Mucosa of descending colon (tissue), 3 donors: ENCODE data around the gene TTC7B. TPM values are rescaled to one million over a fixed set of nuclear protein-coding genes. Genes with fewer than 3 reads are reported as not detected.

ENCODE experiments used
- ATAC-seq: fragments of 200-7000 bp; cut with Tn5 transposase; one replicate; pipeline ENCODE4 v1.9.1; 2020; ENCODE audit warnings: mild to moderate bottlenecking, moderate library complexity
- DNase-seq, 3 donors: peaks; one replicate each; pipeline ENCODE4 v3.0.0-alpha.2; 2020
- H3K36me3 ChIP-seq: fragments of 200-600 bp; one replicate; pipeline ENCODE4 v1.8.0; 2021; ENCODE audit warnings: low read depth, mild to moderate bottlenecking
- H3K4me1 ChIP-seq: fragments of 200-600 bp; one replicate; pipeline ENCODE4 v1.8.0; 2021; ENCODE audit warnings: low read depth, mild to moderate bottlenecking
- H3K4me3 ChIP-seq: fragments of 200-600 bp; one replicate; pipeline ENCODE4 v1.8.0; 2021; ENCODE audit warnings: mild to moderate bottlenecking
- H3K9me3 ChIP-seq: fragments of 200-600 bp; one replicate; pipeline ENCODE4 v1.8.0; 2021; ENCODE audit warnings: mild to moderate bottlenecking
- intact Hi-C, 2 donors: fragments of 100-400 bp; cut with DNase I in 1 of 2; cut with micrococcal nuclease in 1 of 2; formaldehyde crosslinking; loops; one replicate each; pipeline versions ENCODE4 v1.11.0 to v1.11.1; 2022; cut with DNase I, micrococcal nuclease
- total RNA-seq, 3 donors: library from RNA; stranded (reverse); fragmentation: NEBNext Ultra II Directional in 2 of 3; extraction: Animal tissue kit (Norgen Biotek cat#: 25700) in 2 of 3; gene quantifications; one replicate each; pipeline versions ENCODE4 v1.2.1 to v1.2.4, GENCODE V29; 2021 to 2023
- TF ChIP-seq, protein P1 (sequence below): fragments of 200-600 bp; IDR thresholded peaks from one replicate; pipeline ENCODE4 v1.8.0; 2022; ENCODE audit warnings: antibody characterized with exemption, mild to moderate bottlenecking
- donor health status: DM: no; HTN: no; CAD: no; lungs with moderate emphysema.
- donor health status: DM: no; HTN: no; CAD: no.
- donor health status: DM: no; HTN: yes; CAD: no.

Gene TTC7B
- total RNA-seq, 3 donors from 2014 or later = 6.0 to 72.8 (median 10.0) TPM

DNA sequence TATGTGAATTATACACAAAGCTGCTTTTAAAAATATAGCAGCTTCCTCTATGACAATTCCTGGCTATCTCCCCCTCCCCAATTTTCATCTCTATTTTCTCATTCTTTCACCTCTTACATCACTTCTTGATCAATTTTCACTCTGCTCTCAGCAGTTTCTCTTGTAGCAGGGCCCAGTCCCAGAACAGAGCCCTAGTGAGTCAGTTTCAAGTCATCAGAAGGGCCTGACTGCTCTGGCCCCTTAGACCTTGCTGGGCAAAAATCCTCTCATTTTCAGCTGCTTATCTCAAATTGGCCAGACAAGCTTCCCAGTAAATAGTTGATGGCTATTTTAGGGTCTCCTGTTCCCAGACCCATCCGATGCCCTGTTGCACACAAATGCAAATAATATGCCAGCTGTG is 101.4 kb downstream of the TTC7B start:
- DNase-seq (no peak), ATAC-seq (no peak)
- H3K4me1 ChIP-seq = no peaks in the 10 kb centered on the region
- intact Hi-C loops = no loop called here
- H3K36me3 ChIP-seq = no peaks in the 10 kb centered on the region
- H3K9me3 ChIP-seq = no peaks in the 10 kb centered on the region
- H3K4me3 ChIP-seq = no peak overlapping the region
- TF ChIP-seq, protein P1, sequence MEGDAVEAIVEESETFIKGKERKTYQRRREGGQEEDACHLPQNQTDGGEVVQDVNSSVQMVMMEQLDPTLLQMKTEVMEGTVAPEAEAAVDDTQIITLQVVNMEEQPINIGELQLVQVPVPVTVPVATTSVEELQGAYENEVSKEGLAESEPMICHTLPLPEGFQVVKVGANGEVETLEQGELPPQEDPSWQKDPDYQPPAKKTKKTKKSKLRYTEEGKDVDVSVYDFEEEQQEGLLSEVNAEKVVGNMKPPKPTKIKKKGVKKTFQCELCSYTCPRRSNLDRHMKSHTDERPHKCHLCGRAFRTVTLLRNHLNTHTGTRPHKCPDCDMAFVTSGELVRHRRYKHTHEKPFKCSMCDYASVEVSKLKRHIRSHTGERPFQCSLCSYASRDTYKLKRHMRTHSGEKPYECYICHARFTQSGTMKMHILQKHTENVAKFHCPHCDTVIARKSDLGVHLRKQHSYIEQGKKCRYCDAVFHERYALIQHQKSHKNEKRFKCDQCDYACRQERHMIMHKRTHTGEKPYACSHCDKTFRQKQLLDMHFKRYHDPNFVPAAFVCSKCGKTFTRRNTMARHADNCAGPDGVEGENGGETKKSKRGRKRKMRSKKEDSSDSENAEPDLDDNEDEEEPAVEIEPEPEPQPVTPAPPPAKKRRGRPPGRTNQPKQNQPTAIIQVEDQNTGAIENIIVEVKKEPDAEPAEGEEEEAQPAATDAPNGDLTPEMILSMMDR = no peak

DNA sequence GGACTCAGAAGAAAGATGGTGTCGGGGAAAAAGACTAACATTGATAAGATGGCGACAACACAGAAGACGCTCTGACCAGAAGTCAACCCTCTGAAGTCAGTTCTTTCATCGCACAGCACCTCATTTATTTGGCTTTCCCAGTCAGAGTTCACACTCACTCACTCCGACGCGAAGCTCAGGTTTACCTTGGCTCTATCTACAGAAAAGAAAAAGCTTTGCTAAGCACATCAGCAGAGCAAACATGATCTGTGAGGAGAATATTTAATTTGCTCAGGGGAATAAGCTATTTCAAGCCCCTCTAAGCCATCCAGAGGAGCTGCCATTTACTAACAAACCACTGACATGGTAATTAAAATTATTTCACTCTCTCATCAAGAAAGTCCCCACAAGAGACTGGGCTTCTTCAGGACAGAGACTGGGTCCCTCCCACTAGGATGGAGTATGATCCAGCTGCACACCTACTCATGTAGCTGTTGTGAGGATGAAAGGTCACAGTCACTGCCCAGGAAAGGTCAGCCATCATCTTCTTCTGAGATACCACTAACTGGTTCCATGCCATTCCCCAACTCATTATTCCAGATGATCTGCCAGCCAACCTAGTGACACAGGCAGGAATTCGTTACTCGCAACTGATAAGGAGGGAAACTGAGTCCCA is 111.4 kb downstream of the TTC7B start:
- Histone ChIP-seq H3K36me3 (no peaks in the 10 kb centered on the region), H3K4me3 (no peak overlapping the region), H3K4me1 (no peaks in the 10 kb centered on the region), H3K9me3 (no peaks in the 10 kb centered on the region)
- ATAC-seq (no peak), DNase-seq (no peak)
- TF ChIP-seq, protein P1 = no peak
- intact Hi-C loops = no loop called here

DNA sequence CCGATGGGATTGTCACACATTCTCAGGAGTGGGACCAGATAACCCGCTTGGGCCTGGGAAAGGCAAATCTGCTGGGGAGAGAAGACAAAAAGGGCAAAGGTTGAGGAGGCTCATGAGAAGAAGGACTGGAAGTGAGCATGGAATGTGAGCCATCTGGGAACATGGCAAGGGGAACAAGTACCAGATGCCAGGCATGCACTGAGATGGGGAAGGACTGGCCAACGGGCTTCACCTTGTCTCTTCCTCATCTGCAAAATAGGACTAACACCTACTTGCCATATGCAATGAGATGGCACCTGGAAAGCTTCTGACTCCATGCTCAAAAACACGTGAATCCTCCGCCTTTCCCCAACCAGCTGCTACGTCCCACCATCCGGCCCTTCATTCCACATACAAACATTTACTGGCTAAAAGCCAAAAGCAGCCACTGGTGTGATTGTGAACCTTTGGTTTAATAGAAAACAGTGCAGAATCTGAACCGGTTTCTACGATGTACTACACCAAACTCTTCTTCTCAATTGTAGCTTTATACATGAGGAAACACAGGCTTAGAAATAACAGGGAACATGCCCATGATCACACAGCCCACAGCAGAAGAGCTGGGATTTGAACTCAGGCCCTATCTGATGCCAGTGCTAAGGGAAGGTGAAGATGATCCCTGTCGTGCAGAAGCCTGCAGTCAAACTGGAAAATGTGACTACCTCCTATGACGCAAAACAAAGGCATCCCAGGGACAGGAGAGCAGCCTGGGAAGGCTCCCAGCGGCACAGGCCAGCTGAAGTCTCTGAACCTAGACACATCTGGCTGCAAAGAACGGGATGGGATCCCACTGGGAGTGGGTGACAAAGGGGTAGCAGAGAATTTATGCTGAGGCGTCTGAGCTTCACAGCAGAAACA is 112.1 kb downstream of the TTC7B start:
- TF ChIP-seq, protein P1 = no peak
- intact Hi-C loops = no loop called here
- ATAC-seq (no peak), DNase-seq (no peak)
- Histone ChIP-seq H3K9me3 (no peaks in the 10 kb centered on the region), H3K4me3 (no peak overlapping the region), H3K4me1 (no peaks in the 10 kb centered on the region), H3K36me3 (no peaks in the 10 kb centered on the region)

DNA sequence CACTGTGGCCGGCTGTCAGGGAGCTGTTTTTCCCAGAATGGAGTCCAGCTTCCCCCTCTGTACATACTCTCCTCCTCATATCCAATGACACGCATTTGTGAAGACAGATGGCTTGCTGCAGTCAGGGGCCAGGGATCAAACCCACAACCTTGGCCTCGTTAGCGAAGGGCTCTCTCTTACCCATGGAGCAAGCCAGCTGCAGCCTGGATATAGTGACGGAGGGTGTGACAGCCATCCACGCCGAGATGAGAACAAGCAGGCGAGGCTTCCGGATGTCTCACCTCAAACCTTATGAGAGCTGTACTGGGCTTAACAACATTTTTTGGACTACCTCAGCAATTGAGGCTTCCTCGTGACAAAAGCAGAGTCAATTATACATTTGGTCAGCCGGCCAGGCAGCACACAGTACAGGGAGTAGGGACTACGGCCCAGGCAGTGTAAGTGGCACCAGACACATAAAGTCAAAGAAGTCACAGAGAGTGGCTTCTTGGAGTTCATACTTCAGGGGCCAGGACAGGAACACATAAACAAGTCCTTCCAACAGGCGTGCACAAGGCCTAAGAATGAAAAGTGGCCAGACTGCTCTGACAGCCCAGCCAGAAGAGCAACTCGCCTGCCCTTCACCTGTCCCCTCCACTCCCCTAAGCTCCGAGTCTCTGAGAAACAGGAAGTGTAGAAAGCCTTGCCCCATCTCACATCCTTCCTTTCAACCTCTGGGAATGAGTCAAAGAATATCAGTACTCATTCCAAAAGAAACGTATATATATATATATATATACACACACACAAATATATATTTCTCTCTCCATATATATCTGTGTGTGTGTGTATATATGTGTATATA is 115.1 kb downstream of the TTC7B start:
- no peak for ATAC-seq
- no peaks in the 10 kb centered on the region for H3K4me1 ChIP-seq
- no peaks in the 10 kb centered on the region for H3K9me3 ChIP-seq
- no peak overlapping the region for H3K4me3 ChIP-seq
- intact Hi-C loops = no loop called here
- TF ChIP-seq, protein P1 = no peak
- no peak for DNase-seq
- no peaks in the 10 kb centered on the region for H3K36me3 ChIP-seq

DNA sequence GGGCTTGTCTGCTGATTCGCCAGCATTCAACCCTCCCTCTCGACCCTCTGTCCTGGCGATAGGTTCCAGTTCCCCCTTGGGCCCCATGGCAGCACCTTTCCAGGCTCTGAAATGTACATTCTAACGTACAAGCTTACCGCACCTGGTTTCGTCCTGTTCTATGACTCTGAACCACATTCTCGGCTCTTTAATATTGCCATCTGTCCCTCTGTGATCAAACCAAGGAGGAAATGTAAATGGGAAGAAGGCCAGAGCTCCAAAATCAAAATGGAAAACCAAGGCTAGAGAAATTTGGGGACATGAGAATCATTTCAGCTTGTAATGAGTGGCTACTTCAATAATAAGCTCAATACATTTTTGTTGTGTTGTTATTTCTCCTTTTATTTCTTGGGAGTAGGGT is 117.2 kb downstream of the TTC7B start:
- ATAC-seq (no peak), DNase-seq (no peak)
- intact Hi-C loops = loop anchor here in 1 of 2 donors (5.0 kb wide), 1 partner anchor 297 kb away; no protein-coding TSS in a partner anchor
- no peaks in the 10 kb centered on the region for H3K4me1 ChIP-seq
- TF ChIP-seq, protein P1 = no peak
- no peaks in the 10 kb centered on the region for H3K36me3 ChIP-seq
- H3K4me3 ChIP-seq = no peak overlapping the region
- H3K9me3 ChIP-seq = no peaks in the 10 kb centered on the region
